PFSK-1 (cell line): ENCODE data around the gene MOK.

Experiments
- POLR2AphosphoS5 ChIP-seq: IDR thresholded peaks from 2 replicates; pipeline ENCODE4 v1.6.1; 2012; ENCODE audit warnings: low read depth, mild to moderate bottlenecking, control low read depth, low read length, moderate library complexity
- SIN3A ChIP-seq: IDR thresholded peaks from 2 replicates; pipeline ENCODE4 v1.6.1; 2012; ENCODE audit warnings: mild to moderate bottlenecking, low read length, moderate library complexity, borderline replicate concordance; ENCODE audit not compliant: insufficient read depth

- TF ChIP-seq SIN3A (no peak), POLR2AphosphoS5 (no peak)
Measured at GRCh38 chr14:102207831-102208365, 97.1 kb downstream of the MOK start.
